GM20000 (cell line): Measurements from ENCODE around the gene EFHD1.
A peak's percentile ranks its signal among the peaks of the same experiment; 100 is the strongest.

Source experiments
- DNase-seq: peaks from one replicate; pipeline ENCODE4 v3.0.0; 2012; ENCODE audit warnings: low spot score
- TF ChIP-seq, protein P1 (sequence below): IDR thresholded peaks from 2 replicates; pipeline ENCODE4 v1.5.1; 2012; ENCODE audit warnings: mild to moderate bottlenecking, control low read depth; ENCODE audit errors: extremely low read depth, missing control alignments

Gene EFHD1, protein sequence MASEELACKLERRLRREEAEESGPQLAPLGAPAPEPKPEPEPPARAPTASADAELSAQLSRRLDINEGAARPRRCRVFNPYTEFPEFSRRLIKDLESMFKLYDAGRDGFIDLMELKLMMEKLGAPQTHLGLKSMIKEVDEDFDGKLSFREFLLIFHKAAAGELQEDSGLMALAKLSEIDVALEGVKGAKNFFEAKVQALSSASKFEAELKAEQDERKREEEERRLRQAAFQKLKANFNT

DNA sequence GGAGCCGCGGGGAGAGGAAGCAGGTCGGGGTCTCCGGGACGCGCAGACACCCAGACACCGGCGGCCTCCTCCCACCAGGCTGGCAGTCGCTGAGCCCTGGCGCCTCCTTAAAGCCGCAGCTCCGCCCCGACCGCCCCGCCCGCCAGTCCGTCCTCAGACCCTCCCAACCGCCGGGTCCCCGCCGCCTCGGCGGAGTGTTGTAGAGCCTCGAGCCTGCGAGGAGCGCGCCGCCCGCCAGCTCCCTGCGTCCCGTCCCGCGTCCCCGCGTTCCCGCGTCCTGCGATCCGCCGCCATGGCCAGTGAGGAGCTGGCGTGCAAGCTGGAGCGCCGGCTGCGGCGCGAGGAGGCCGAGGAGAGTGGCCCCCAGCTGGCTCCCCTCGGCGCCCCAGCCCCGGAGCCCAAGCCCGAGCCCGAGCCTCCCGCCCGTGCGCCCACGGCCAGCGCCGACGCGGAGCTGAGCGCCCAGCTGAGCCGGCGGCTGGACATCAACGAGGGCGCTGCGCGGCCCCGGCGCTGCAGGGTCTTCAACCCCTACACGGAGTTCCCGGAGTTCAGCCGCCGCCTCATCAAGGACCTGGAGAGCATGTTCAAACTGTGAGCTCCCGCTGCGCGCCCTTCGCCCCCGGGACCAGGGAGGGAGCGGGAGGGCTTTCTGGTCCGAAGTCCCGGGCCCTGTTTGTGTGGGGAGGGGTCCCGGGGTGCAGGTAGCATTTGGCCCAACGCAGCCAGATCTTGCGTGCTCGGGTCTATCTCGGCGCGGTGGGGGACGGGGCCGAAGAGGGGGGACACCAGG, at the start of gene EFHD1:
Gene EFHD1 (plus strand): TSS at position 192 of the 793 bp plus-strand sequence. CDS start 101 bp downstream, at position 293.
- TF ChIP-seq, protein P1, sequence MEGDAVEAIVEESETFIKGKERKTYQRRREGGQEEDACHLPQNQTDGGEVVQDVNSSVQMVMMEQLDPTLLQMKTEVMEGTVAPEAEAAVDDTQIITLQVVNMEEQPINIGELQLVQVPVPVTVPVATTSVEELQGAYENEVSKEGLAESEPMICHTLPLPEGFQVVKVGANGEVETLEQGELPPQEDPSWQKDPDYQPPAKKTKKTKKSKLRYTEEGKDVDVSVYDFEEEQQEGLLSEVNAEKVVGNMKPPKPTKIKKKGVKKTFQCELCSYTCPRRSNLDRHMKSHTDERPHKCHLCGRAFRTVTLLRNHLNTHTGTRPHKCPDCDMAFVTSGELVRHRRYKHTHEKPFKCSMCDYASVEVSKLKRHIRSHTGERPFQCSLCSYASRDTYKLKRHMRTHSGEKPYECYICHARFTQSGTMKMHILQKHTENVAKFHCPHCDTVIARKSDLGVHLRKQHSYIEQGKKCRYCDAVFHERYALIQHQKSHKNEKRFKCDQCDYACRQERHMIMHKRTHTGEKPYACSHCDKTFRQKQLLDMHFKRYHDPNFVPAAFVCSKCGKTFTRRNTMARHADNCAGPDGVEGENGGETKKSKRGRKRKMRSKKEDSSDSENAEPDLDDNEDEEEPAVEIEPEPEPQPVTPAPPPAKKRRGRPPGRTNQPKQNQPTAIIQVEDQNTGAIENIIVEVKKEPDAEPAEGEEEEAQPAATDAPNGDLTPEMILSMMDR = no peak
- DNase-seq = peak; percentile 68

DNA sequence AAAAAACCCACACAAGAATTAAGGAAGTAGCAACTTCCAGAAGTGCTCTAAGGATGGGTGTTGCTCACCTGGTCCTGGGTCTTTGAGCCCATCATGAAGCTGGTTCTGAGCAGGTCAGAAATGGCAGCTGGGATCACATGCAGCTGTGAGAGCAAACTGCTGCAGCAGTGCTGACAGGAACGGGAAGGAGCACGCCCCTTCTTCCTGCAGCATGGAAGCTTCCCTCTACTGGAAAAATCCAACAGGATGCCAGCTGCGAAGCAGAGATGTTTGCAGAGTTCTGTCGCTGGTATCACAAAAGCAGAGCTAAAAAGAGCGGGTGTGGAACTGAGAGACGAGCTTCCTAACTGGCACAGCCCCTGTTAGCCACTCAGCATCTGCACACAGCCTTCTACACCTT, 49.2 kb upstream of the EFHD1 start:
- TF ChIP-seq, protein P1 = no peak
- no peak for DNase-seq

DNA sequence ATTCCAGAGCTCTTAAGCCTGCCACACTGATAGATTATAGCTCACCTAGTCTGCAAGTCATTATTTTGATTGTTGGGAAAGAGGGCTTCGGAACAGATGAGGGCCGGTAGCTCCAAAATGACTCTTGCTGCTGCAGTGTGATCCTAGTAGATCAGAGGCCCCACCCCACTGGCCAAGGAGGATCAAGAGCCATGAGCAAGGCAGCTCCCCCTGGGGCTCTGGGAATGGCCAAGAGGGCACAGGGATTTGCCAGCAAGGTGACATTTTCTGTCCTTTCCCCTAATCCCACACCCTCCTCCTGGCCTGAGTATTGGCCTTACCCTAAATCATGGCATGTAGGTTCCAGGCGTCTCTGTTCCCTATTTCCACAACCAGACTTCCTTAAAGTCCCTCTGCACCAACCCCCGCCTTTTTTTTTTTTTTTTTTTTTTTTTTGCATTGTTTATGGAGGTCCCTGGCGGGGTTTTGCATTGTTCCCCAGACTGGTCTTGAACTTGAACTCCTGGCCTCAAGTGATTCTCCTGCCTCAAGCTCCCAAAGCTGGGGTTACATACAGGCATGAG, 46.4 kb upstream of the EFHD1 start:
- no peak for DNase-seq
- TF ChIP-seq, protein P1 = no peak

DNA sequence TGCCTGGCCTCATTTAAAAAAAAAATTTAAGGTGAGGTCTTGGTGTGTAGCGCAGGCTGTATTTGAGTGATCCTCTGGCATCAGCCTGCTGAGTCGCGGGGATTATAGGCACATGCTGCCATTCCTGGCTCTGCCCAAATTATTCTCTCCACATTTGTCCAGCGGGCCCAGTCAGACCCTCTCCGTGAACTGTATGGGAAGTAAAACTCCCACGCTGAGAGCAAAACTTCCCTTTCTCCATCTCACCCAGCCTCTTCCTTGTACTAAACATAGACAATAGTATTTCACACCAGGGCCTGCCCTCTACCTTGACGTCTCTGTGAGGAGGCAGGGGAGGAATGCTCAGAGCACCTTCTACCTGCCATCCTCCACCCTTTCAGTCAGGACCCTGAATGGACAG, 45.9 kb upstream of the EFHD1 start:
- no peak for DNase-seq
- TF ChIP-seq, protein P1 = no peak

DNA sequence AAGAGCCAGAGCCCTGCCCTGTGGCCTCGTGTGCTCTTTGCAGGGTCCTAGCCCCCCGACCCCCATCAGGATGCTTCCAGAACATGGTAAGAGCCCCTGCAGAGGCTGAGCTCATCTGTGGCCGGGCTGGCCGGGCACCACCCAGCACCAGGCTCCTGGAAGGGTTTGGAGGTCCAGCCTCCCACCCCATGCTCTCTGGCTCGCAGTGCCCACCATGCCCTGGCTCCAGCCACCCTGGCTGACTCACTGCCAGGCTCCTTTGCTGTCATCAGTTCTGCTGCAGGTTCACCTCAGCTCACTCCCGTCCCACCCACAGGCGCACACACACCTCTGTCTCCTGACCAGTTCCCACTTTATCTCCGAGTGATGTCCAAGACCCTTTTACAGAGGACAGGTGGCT, 45.4 kb upstream of the EFHD1 start:
- TF ChIP-seq, protein P1 = no peak
- DNase-seq = no peak

DNA sequence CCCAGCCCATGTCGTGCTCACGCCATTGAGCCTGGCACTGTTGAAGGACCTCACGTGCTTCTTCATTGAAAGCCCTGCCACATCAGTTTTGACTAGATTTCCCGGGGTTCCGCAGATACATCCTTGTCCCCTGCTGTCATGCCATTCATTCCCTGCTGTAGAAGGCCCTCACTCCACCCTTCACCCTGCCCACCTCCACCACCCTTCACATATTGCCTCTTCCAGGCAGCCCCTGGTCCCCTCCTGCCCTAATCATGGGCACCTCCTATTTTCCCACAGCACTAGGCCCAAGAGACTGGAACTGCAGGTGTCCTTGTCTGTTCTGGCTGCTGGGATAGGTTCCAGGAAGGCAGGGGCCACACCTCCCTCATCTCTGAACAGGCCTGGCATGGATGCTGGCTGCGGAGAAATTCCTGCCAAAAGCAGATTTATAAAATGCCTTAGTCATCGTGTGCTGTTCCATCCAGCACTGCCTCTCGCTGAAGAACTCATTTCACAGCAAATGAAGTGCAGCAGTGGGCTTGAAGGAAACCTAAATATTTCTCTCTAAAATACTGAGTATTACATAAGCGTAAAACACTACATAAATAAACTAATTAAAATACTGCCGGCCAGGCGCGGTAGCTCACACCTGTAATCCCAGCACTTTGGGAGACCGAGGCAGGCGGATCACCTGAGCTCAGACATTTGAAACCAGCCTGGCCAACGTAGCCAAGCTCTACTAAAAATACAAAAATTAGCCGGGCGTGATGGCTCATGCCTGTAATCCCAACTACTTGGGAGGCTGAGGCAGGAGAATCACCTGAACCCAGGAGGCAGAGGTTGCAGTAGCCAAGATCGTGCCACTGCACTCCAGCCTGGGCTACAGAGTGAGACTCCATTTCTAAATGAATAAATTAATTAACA, 44.5 kb upstream of the EFHD1 start:
- TF ChIP-seq, protein P1 = no peak
- no peak for DNase-seq
